ENCODE measurements around the gene RPS8. TPM values are rescaled to one million over a fixed set of nuclear protein-coding genes. Genes with fewer than 3 reads are reported as not detected.

RPS8 gene
- total and polyA plus RNA-seq, 2 of the 8 experiments (the other 6 are each of a cell fraction or from before 2014, with no cell fraction given) = 2,261 to 2,407 TPM

GRCh38 chr1:44778705-44779576 lies 3.6 kb downstream of the RPS8 start:
- peaks cover 3% of the 10 kb centered on the region; the same call in 1 of the 2 replicates for H3K79me1 ChIP-seq (ENCODE audit: low read depth, low read length)
- H3K4me3 ChIP-seq (ENCODE audit: extremely low read depth in 1 of 4, insufficient read depth in 2 of 4, low read depth in 3 of 4, low read length in 4 of 4) = no peak overlapping the region
- peak overlapping the region; percentile 7 to 98; a peak in 2 of 4 replicates for H3K4me2 ChIP-seq (ENCODE audit: insufficient read depth in 1 of 2, low read depth in 2 of 2, low read length in 2 of 2)
- H3K36me3 ChIP-seq (ENCODE audit: control insufficient read depth in 2 of 4, insufficient read depth in 4 of 4, low read length in 3 of 4) = peaks cover 24 to 54% (median 34%) of the 10 kb centered on the region in 4 experiments
- H2BK5ac ChIP-seq (ENCODE audit: low read depth, low read length) = no peak overlapping the region
- peaks cover 15 to 33% of the 10 kb centered on the region in 2 experiments for H3K79me2 ChIP-seq (ENCODE audit: control insufficient read depth in 1 of 2, insufficient read depth in 2 of 2, low read length in 2 of 2)
- H3K23me2 ChIP-seq (ENCODE audit: low read depth, low read length) = peaks cover 16% of the 10 kb centered on the region
- DNase-seq (ENCODE audit: low read depth in 1 of 2, low spot score in 2 of 2) (no peak), FAIRE-seq (no peak)
- ChIA-PET POLR2A (ENCODE audit: partially characterized antibody) (interaction anchor here (0.7 to 23.6 kb wide), 25 partner anchors 8 to 733 kb away, joined by 3 to 428 read pairs (median 19); partner anchors contain the start of genes BEST4, BTBD19, DYNLT4 and HECTD3), CTCF (ENCODE audit: partially characterized antibody) (interaction anchor here (1.0 to 3.0 kb wide), 2 partner anchors 15 to 18 kb away, joined by 3 to 11 read pairs; no protein-coding TSS in a partner anchor)
- no peak overlapping the region for H2BK120ac ChIP-seq (replicated peaks; ENCODE audit: low read depth, low read length)
- H3K27me3 ChIP-seq (replicated peaks in 1 of 4; ENCODE audit: control insufficient read depth in 3 of 4, extremely low read depth in 1 of 4, insufficient read depth in 3 of 4, low read length in 3 of 4) = no peaks in the 10 kb centered on the region; a peak in 1 of 7 replicates
- TF ChIP-seq SP1 (IDR thresholded peaks at IDR 0.05; ENCODE audit: low read depth, low read length) (no peak), POLR2AphosphoS5 (IDR thresholded peaks at IDR 0.05; ENCODE audit: low read depth, low read length) (peak; percentile 58; the same call in 1 of the 2 replicates), POLR2A (IDR thresholded peaks at IDR 0.05; ENCODE audit: control extremely low read depth in 1 of 2, low read depth in 2 of 2, low read length in 2 of 2) (peak; percentile 8 to 74; a peak in 2 of 3 replicates)
- no peaks in the 10 kb centered on the region for H3K9me3 ChIP-seq (ENCODE audit: insufficient read depth in 2 of 2, low read depth in 1 of 2, low read length in 1 of 2)
- H2AK5ac ChIP-seq (ENCODE audit: low read depth, low read length) = no peak overlapping the region
- peaks cover 0 to 13% (median 4%) of the 10 kb centered on the region in 4 experiments; a peak in 6 of 7 replicates for H3K4me1 ChIP-seq (replicated peaks in 1 of 4; ENCODE audit: control insufficient read depth in 3 of 4, insufficient read depth in 4 of 4, low read length in 3 of 4)
- H2BK15ac ChIP-seq (ENCODE audit: low read length) = no peak overlapping the region
- H2AFZ ChIP-seq (ENCODE audit: low read length) = no peak overlapping the region
- peaks cover 13 to 21% of the 10 kb centered on the region in 2 experiments for H4K20me1 ChIP-seq (replicated peaks in 1 of 2; ENCODE audit: control insufficient read depth in 1 of 2, insufficient read depth in 2 of 2, low read length in 2 of 2)
- H3K56ac ChIP-seq (replicated peaks; ENCODE audit: insufficient read length, low read depth, low read length) = no peak overlapping the region
- H3K27ac ChIP-seq (ENCODE audit: low read depth, low read length) = no peak overlapping the region
- no peak overlapping the region for H2BK20ac ChIP-seq (ENCODE audit: low read length)
- no peak overlapping the region for H3K4ac ChIP-seq (replicated peaks; ENCODE audit: insufficient read length, low read depth, low read length)
- H2BK12ac ChIP-seq (ENCODE audit: low read depth, low read length) = no peak overlapping the region
- 94% methylated on average over 6 of the region's 6 CpGs; no CpG with 5 or more reads in 1 of the 2 experiments for WGBS, 2 experiments (ENCODE audit: extremely low coverage in 1 of 2, insufficient coverage in 1 of 2, insufficient read length in 1 of 2, insufficient replicate concordance in 2 of 2, low coverage in 1 of 2, low lambda C conversion rate in 2 of 2, missing lambda C conversion rate in 1 of 2)
- H3K14ac ChIP-seq (ENCODE audit: insufficient read length) = no peak overlapping the region
- H4K5ac ChIP-seq (ENCODE audit: insufficient read length, low read depth, low read length) = no peak overlapping the region
- H3K23ac ChIP-seq (ENCODE audit: insufficient read length) = no peak overlapping the region
- no peak overlapping the region for H4K91ac ChIP-seq (replicated peaks; ENCODE audit: insufficient read length, low read length)
- H3K9ac ChIP-seq (replicated peaks in 1 of 4; ENCODE audit: extremely low read depth in 1 of 4, low read depth in 3 of 4, low read length in 3 of 4) = no peak overlapping the region
- H4K8ac ChIP-seq (ENCODE audit: extremely low read depth, insufficient read depth, low read length) = no peak overlapping the region
- no peak overlapping the region for H3K18ac ChIP-seq (ENCODE audit: extremely low read depth, low read length)
